T1000 (cell line): ENCODE measurements around the gene ESPN.

ENCODE experiments used
- DNase-seq: peaks from one replicate; lab custom pipeline; 2025; ENCODE audit warnings: mixed read lengths; lab: John Stamatoyannopoulos, UW

Gene ESPN

DNA sequence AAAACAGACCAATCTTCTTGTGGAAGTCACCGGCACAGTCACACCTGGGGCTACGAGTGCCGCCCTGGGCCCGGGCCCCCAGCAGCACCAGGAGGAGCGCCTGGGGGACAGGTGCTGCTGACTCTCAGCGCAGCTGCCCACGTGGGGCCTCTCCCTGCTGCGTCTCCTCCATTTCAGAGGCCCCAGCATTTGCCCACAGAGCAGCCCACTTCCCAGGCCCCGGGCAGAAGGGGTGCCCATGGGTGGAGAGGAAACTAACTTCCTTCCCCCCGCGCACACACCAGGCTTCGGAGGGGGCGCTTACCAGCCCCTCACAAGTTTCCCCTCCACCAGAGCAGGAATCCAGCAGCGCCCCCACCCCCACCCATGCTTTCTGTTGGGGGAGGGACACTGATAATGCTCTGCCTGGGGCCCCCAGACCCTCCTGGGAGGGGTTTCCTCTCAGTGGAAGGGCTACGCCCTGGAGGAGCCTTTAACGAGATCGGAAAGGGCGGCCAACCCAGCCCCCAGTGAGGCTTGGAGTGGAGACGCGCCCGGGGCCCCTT lies 41.0 kb downstream of the ESPN start:
- DNase-seq, result no peak

DNA sequence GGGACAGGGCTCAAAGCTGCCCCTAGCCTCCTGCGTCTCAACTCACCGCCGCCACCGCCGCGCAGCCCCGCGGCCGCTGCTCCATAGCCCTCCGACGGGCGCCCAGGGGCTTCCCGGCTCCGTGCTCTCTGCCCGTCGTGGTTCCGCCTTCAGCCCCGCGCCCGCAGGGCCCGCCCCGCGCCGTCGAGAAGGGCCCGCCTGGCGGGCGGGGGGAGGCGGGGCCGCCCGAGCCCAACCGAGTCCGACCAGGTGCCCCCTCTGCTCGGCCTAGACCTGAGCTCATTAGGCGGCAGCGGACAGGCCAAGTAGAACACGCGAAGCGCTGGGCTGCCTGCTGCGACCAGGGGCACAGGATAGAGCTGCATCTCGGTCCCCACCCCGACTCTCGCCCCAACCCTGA lies 41.4 kb downstream of the ESPN start, which contains the start of gene TNFRSF25:
Gene TNFRSF25, minus strand, starts transcription at position 151 of the 400 bp plus-strand sequence. Its CDS starts 66 bp downstream, at position 85.
- no peak for DNase-seq

- no peak for DNase-seq
These were observed 42.2 kb downstream of the ESPN start for GRCh38 chr1:6466751-6467150.

DNA sequence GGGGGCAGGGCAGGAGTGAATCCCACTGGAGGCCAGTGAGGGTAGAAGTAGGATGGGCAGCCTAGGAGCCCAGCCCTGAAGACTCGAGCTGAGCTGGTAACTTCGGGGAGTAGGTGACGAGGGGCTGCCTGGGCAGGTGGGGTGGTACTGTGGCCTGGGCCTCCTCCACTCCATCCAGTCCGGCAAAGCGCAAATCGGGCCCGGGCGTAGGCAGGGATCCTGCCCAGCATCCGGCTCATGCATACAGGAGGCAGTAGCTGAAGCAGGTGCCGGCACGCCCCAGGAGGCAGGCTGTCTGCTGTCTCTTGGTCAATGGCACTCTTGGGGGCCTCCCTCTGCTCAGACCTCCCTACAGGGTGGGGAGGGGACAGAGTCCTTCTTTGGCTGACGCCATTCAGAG lies 42.6 kb downstream of the ESPN start:
- DNase-seq, result no peak

GRCh38 chr1:6467744-6468688 lies 43.4 kb downstream of the ESPN start:
- no peak for DNase-seq

DNA sequence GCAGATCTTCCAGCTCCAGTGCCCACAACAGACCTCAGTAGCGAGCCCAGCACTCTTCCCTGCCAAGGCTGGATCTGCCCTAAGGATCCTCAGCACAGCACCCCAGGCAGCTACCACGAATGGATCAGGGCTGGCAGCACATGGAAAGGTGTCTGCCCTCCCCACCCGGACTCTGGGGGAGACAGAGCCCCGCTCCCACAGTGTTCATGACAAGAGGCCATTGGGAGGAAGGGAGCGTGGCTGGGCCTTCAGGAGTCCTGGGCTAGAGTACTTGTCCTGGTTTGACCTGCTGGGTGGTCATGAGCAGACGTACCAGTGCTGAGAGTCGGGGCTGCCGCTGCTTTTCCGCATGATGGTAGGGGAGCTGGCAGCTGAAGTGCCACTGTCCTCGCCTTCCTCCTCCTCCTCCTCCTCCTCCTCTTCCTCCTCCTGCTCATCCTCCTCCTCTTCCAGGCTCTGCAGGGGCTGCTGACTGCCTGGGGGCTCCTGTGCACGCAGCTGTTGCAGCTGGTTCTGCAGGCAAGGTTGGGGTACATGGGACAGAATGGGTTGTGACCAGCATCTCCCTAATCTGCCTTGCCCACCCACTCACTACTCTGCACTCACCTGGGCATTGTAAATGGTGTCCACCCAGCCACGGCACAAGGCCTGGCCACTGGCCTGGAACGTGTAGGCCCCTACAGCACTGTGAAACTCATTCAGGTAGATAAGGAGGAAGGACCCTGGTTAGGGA lies 44.3 kb downstream of the ESPN start:
- DNase-seq, result no peak

DNA sequence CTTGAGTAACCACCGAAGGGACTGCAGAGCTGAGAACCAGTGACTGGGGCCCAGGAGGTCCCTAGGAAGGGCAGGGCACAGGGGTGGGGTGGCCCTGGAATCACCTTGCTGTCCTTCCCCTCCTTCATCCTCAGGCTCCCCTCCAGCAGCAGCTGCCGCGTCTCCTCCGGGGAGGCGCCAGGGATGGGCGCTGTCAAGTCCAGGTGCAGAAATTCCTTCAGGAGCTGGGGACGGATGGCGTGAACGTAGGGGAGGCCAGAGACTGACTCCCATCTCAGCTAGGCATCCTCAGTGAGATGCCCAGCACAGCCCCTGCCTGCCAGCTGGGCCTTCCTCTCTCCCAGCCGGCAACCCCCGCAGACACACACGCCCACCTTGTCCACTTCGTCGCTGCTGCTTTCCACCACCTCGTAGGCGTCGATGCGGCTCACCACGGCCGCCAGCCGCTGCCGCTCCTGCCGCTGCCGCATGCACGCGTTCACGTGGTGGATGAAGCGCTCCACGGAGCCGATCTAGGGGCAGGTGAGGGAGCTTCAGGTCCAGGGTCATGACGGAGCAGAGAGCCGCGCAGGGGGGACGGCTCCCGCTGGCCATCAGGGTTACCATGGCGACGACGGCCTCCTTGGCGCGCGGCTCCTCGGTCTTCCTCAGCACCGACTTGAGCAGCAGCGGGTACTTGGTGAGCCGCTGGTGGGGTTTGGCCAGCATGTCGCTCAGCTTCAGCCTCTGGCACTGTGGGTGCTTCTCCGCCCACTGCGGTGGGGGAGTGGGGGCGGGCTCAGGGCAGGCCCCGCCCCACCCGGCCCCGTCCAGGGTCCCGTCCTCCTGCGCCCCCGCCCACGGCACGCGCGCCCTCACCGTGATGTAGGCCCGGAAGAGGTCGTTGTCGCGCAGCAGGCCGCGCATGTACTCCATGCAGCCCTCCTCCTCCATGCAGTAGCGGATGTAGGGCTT lies 45.8 kb downstream of the ESPN start:
- DNase-seq, result no peak

DNA sequence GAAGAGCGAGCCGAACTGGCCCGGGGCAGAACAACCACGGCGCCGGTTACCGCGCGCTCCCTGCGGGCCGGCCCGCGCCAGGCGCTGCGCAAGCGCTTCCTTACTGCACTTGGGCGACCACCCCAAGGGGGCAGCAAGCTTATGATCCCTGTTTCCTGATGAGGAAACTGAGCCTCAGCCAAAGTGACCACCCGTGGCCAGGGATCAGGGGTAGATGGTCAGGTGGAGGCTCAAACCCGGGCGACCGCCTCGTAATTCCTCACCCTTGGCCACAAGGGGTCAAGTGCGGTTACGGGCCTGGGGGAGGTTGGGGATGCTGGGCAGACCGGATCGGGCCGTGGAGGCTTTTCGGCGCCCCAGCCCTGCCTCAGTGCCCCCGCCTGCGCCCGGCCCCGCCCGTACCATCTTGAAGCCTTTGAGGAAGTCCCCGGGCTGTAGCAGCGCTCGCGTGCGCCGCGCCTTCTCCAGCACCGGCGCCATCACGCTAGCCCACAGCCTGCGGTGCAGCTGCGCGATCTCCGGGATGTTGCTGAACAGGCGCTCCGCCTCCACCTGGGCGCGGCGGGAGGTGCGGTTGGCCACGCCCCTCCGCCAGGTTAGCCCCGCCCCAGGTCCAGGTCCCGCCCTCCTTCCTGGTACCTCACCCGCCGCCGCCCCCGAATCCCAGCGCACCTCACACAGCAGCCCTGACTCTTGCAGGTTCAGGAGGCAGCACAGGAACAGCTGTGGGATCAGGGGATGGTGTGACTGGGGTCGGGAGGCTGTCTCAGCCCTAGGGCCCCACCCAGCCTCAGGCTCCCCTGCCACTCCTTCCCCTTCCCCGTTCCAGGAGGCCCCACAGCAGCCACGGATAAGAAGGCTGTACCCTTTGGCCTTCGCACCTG lies 46.8 kb downstream of the ESPN start:
- DNase-seq, result no peak

DNA sequence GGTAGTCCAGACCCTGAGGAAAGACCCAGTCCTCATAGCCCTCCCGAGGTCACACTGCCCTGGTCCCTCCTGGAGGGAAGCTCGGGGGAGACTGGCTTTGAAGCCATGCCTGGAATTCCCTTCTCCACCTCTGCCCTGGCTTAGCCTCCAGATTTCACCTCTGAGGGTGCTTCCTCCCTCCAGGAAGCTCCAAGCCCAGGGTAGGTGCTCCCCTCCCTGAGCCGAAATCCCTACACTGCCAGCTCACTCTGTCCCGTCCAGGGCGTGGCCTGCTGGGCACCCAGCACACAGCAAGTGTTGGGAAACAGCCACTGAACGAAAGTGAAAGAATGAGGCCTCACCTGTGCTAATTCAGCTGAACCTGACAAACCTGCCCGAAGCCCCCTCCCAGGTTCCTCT lies 47.4 kb downstream of the ESPN start:
- DNase-seq, result no peak

DNA sequence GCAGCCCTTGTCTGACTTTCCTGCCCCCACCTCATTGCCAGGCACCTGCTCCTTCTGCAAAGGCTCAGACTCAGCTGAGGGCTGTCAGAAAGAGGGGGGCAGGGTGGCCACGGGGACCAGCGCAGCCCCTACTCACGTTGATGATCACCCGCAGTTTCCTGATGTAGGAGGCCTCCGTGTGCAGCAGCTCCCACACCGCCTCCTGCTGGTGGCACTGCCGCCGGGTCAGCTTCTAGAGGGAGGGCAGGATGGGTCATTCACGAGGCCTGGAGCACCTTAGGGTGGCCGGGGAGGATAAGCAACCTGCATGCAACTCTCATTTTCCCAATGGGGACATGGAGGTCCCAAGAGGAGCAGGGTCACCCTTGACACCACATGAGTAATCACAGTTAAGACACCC lies 47.8 kb downstream of the ESPN start:
- DNase-seq, result no peak

GRCh38 chr1:6473156-6473555 lies 48.6 kb downstream of the ESPN start:
- no peak for DNase-seq

DNA sequence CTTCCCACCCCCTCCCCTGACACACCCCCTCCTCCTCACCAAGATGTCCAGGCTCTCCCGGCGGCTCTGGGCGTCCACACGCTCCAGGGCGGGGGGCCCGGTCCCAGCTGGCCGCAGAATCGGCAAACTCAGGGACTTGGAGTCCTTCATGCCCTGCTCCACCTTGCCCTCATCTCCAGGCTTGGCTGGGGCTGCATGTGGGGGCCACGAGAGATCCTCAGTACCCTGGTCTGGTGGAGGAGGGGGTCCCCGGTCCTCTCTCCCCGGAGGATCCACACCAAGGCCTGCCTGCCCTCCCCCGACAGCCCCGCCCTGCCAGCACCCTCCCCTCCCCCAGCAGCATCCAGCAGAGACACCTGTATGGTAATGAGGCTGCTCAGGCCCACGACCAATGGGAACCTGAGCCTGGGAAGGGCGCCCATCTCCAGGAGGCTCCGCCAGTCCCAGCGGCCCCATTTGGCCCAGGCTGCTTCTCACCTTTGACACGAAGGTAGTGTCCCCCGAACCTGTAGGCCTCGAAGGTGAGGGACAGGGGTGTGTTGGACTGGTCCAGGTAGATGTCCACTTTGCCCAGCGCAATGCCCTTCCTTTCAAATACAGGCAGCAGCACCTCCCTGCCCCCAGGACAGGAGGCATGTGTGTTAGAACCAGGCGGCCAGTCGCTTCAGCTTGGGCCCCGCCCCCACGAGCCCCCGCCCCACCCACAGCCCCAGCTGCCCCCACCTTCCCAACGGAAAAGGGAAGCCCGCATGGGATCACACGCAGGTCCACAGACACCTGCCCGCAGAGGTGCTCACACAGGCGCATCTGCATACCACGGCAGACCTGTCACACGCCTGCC lies 49.6 kb downstream of the ESPN start:
- no peak for DNase-seq

DNA sequence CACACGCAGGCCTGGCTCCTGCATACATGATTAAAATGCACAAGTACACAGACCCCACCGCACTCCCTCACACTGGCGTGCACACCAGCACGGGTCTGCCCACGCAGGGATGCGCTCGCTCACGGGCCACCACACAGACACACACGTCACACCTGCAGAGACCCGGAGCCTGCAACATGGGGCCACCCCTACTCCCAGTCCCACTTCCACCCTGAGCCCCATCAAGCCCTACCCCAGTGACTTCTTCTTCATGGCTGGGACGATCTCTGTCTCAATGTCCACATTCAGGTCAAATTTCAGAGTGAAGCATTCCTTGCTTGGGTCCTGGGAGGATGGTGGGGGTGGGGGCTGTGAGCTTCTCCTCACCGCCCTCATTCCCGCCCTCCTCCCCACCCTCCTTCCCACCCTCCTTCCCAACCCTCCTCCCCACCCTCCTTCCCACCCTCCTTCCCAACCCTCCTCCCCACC lies 50.3 kb downstream of the ESPN start:
- DNase-seq, result no peak

DNA sequence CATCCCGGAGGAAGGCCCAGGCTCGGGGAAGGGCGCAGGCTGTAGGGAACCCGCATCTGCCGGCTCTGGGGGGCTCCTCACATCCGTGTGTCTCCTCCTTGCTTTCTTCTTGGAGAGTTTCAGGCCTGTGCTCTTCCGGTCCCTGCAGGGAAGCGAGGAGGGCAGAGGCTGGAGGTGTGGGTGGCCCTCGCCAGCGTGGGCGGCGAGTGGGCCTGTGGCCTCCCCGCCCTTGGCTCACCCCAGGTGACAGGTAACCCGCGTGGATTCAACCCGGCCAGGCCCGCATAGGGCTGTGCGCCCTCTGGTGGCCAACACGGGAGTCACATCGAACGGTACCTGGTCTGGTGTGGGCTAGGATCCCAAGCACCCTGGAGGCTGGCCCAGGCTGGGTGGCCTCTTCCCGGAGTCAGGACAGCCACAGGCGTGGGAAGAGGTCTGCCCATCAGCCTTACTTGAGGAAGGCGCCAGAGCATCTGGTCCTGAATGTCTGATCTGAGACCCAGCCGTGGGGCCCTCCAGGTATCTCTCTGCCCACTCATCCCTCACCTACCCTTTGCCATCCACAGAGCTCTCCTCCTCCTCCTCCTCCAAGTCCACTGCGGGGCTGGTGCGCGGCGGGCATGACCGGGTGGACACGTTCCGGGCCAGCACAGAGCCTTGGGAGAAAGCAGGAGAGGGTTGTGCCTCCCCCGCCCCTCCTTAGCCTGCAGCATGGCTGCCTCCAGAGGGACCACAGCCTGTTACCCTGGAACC lies 51.0 kb downstream of the ESPN start:
- peak; percentile 11 for DNase-seq

DNA sequence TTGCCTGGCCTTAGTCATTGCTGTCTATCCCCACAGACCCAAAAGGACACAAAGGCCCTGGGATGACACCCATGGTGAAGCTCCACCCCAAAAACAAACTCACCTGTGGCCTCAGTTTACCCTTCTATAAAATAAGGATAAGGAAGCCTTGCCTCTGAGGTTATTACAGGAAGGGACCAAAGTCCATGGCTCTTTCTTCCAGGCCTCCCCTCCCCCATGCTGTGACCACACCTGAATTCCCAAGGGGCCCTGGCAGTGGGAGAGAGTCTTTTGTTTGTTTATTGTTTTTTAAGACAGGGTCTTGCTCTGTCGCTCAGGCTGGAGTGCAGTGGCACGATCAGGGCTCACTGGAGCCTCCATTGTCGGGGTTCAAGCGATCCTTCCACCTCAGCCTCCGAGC lies 51.9 kb downstream of the ESPN start:
- no peak for DNase-seq

DNA sequence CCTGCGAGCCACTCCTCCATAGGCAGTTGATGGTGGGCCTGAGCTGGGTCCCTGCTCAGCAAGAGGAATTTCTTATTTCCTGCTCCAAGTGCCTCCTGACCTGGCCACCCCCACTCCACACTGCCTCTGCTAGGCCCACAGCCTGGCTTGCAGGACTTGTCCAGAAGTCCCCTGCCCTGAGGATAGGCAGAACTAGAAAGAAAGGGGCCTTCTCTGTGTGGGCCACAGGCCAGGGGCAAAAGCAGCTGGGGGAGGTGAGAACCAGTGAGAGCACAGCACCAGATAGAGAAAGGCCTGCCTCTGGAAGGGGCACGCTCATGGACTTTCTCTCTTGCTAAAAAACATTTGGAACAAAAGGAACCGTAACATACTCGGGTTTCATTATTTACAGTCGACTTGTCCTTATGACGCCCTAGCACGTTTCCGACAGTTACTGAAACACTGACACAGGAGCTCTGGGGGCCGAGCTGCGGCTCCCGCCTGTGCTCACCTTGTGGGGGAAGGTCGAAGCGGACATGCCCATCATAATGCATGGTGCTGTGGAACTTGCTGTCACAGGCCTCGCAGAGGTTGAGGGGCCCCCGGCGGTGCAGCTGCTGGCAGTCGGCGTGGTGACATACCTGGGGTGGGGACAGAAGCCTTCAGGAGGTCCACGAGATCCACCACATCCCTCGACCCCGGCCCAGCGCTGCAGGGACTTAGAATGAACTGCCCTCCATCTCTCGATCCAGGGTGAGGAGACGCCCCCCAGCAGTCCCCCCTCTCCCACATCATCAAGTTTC lies 52.7 kb downstream of the ESPN start:
- no peak for DNase-seq

GRCh38 chr1:6481820-6482219 lies 57.2 kb downstream of the ESPN start:
- no peak for DNase-seq
